HG03060 (cell line): ENCODE measurements around the gene CASKIN1.

Experiments used
- ATAC-seq: cut with Tn5 transposase; IDR thresholded peaks from one replicate; pipeline ENCODE4 v1.9.1; 2021; ENCODE audit warnings: low read depth, moderate number of reproducible peaks; ENCODE audit not compliant: unreplicated experiment

CASKIN1 gene

DNA sequence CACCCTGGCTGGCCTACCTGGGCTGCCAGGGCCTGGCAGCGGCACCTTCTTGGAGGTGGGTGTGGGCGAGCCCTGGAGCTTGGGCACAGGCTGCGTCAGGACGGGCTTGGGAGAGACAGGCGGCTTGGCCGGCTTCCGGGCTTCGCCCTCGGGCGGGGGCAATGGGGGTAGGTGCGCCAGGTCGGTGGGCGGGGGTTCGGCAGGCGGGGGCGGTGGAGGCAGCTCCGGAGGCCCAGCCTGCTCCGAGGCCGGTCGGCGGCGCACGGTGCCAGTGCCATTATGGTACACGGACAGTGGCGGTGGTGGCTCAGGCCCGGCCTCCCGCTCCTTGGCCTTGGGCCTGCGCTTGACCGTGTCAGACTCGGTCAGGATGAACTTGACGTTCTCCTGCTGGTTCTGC is 16.8 kb downstream of the CASKIN1 start:
- ATAC-seq, result no peak

DNA sequence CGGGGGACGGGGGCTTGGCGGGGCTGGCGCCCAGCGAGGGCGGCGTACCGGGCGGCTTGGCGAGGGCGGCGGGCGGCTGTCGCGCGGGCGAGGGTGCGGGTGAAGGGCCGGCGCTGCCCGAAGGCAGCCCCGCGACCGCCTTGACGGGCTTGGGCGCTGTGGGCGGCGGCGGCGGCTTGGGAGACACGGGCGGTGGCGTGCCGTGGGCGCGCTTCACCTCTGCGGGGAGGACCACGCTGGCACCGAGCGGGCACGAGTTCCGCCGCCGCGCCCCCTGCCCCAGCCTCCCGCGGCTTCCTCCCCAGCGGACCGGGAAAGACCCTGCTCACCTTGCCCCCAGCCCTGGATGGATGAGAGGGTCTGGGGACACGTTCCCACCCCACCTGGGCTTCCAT is 17.3 kb downstream of the CASKIN1 start:
- no peak for ATAC-seq

DNA sequence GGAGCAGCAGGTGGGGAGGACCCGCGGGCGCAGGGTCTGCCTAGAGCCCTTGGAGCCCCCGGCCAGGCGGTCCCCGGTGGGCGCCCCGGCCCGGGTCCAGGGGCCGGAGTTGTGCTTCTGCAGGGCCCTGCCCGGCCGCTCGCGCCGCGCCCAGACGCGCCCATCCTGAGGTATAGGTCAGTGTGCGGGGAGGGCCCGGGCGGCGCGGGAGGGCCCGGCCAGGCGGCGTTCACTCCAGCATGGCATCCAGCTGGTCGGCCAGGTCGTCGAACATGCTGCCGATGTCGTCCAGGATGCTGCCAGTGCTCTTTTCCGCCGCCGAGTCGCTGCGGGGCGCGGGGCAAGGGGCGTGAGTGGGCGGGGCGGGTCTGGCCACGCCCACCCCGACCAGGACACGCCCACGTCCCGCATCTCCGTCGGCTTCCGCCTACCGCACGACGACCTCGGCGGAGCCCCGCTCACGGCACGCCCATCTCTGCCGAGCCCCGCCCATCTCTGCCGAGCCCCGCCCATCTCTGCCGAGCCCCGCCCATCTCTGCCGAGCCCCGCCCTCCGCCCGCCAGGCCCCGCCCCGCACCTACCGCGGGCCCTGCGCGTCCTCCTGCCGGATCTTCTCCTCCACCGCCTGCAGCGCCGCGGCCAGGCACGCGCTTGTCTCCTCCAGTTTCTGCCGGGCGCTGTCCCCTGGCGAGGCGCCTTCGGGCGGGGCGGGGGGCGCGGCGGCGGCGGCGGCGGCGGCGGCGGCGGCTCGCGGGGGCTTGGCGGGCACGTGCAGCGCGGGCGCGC is 17.9 kb downstream of the CASKIN1 start:
- ATAC-seq, result no peak

DNA sequence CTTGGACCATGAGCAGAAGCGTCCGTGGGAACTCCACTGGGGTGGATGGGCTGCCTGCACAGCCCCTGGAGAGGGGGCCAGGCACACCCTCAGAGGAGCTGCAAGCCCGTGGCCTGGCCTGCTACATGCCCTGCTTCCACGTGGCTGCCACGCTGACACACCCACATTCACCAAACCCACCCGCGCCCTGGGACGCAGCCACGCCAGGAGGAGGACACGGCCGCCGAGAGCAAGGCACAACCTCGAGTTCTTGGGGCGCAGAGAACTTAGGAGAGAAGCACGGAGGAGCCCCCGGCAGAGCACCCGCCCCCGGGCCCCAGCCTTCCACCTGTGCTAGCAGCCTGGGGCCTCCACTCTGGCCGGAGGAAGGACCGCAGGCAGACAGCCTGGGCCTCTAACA is 18.8 kb downstream of the CASKIN1 start:
- no peak for ATAC-seq

DNA sequence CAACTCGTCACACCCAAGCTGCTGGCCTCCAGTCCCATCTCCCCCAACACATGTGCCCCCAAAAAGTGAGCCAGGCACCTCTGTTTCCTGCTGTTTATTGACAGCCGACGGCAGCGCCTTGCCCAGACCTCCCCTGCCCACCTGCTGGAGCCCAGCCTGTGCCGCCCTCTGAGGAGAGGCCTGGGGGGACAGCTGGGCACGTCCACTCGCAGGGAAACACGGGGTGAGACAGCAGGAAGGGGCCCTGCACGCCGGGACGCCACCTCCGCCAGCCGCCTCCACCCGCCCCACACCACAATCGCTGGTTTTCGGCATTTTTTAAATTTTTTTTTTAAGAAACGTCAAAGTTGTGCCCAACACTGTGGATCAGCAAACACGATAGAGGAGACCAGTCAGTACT is 19.3 kb downstream of the CASKIN1 start:
- ATAC-seq, result no peak

DNA sequence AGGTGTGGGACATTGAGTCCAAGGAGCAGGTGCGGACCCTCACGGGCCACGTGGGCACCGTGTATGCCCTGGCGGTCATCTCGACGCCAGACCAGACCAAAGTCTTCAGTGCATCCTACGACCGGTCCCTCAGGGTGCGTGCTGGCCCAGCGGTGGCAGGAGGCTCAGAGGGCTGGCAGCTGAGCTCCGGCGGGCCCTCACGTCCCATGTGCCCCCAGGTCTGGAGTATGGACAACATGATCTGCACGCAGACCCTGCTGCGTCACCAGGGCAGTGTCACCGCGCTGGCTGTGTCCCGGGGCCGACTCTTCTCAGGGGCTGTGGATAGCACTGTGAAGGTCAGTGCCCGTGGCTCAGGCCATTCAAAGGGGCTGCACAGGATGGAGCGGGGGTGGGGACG is 20.4 kb downstream of the CASKIN1 start:
- ATAC-seq, result no peak

DNA sequence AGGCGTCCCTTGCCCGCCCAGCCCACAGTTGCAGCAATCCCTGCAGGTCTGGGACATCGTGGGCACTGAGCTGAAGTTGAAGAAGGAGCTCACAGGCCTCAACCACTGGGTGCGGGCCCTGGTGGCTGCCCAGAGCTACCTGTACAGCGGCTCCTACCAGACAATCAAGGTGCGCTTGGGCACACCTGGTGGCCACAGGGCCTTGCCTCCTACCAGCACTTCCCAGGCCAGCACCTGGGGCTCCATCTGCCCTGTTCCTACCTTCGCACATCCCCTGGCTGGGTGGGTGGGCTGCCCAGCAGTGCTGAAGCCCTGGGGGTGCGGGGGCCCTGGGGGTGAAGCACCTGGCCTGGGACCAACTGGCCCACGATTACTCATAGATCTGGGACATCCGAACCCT is 21.0 kb downstream of the CASKIN1 start:
- no peak for ATAC-seq

DNA sequence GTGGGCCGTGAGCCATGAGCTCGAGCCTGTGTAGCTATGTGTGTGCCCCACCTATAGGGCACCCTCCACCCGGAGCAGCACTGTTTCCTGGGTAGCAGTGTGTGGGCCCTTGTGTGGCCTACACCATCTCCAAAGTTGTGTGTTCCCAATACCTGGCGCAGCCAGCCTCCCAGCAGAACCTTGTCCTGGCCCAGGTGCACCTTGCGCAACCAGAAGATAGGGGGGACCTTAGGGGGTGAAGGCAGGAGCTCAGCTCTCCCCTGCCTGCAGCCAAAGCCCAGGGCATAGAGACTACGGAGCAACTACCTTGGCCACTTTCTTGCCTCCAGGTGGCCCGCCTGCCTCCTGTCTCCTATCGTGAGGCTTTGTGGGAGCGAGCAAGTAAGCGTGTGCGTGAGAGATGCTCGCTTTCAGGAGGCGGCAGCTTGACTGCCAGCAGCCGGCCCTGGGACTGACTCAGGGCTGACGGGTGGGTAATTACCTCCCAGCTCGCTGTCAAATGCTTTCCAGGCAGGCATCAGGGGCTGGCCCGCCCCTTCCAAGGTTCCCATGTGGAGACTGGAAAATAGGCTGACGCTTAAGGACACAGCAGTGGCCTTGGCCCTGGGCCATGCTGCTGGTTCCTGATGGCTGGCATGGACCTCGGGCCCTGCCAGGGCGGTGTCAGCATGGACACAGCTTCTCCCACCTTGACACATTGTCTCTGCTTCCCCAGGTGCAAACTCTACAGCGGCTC is 21.8 kb downstream of the CASKIN1 start:
- ATAC-seq, result no peak

DNA sequence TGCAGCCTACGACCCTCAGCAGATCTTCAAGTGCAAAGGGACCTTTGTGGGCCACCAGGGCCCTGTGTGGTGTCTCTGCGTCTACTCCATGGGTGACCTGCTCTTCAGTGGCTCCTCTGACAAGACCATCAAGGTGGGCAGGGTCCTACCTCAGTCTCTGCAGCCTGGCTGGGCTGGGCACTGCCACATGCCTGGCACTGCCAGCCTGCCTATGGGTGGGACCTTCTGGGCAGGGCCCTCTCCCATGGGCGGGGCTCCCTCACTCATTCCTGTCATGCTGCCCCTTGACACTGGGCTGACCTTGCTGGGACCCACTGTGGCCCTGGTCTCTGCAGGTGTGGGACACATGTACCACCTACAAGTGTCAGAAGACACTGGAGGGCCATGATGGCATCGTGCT is 22.5 kb downstream of the CASKIN1 start:
- ATAC-seq, result no peak

DNA sequence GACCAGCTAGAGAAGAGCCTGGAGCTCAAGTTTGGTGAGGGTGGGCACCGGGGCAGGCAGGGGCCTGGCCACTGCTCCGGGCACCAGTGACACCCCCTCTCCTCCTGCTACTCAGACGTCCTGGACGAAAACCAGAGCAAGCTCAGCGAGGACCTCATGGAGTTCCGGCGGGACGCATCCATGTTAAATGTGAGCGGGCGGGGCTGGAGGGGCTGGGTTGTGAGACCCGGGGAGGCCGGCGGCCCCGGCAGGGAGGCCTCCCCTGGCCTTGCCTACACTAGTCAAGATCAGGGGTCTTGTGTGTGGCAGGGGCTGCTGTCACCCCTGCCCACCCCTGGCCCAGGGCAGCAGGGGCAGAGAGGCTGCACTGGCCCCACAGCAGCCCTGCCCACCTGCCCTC is 23.0 kb downstream of the CASKIN1 start:
- ATAC-seq, result no peak

DNA sequence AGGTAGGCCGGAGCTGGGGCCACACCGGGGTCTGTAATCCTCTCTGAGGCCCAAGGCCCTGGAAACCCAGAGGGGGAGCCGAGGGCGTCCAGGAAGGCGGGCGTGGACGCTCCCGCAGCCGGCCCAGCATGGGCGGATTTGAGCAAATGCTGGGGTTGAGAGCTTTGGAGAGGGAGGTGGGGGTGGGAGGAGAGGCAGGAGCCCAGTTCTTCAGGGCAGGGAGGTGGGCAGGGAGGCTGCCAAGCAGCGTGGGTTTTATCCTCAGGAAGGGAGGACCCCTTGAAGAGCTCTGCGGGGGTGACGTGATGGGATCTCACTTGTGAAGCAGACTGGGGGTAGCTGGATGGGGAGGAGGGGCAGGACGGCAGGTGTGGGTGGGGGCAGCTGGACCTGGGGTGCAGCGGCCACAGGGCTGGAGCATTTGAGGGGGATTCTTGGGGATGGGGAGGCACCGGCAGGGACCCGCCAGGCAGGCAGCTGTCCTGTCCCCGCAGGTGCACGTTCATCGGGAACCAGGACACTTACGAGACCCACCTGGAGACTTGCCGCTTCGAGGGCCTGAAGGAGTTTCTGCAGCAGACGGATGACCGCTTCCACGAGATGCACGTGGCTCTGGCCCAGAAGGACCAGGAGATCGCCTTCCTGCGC is 23.6 kb downstream of the CASKIN1 start:
- no peak for ATAC-seq

DNA sequence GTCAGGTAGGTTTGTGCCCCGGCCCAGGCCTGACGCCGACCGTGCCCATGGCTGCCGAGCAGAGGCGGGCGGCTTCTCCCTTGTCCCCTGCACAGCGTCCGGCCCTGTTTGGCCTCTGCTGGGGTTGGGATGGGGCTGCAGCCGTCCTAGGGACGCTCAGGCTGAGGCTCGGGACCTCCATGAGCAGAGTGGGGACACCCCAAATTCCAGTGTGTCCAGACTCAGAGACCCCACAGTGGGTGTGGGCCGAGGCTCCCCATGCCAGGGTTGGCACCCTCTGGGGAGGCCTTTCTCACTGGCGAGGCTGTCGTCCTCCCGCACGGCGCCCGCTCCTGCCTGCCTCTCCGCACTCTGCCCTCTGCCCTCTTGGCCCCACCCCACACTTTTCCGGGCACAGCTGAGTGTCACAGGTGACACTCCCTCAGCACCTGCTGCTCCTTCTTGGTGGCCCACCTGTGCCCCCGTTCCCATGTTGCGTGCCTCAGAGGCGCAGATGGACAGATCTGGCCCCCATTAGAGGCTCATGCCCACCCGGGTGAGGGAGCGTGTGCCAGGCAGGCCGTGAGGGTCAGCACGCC is 24.7 kb downstream of the CASKIN1 start:
- no peak for ATAC-seq

DNA sequence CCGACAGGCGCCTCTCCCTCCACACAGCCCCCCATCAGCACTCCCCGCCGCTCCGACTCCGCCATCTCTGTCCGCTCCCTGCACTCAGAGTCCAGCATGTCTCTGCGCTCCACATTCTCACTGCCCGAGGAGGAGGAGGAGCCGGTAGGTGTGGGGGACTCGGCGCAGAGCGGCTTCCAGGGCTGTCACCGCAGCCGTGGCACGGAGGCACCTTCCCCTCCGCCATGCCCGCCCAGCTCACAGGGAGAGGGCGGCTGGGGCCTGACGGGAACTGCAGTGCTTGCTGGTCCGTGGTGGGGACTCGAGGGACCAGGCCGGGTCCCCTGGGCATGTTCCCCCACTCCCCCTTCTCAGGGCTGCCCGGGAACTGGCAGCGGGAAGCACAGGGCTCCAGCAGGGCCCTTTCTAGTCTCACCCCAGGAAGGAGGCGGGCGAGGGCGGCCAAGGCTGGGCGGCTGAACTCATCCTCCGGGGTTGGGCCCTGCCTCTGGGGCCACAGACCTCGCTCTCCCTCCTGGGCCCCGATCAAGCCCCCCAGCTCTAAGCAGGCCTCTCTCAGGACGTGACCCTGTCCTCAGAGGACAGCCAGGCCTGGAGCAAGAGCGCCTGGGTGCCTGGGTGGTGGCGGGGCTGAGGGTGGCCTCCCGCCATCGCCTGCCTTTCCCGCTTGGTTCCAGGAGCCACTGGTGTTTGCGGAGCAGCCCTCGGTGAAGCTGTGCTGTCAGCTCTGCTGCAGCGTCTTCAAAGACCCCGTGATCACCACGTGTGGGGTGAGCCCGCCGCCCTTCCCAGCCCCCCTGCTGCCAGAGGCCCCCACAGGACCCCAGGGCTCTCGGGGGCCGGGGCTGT is 25.6 kb downstream of the CASKIN1 start:
- no peak for ATAC-seq

DNA sequence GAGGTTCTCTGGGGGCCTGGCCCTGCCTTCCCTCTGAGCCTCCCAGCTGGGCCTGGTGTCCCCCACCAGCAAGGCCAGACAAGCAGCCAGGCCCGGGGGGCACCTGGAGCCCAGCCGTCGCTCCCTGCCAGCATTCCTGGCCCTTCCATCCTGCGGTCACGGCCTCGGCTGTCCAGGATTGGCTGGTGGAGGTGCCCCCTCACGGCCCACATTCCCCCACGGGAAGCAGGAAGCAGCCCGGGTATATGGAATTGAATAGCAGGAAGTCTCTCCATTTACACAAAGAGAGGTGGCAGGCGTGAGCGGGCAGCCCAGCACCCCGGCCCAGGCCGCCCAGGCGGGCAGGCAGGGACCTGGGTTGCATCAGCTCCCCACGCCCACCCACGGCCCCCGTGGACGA is 26.3 kb downstream of the CASKIN1 start:
- ATAC-seq, result no peak

DNA sequence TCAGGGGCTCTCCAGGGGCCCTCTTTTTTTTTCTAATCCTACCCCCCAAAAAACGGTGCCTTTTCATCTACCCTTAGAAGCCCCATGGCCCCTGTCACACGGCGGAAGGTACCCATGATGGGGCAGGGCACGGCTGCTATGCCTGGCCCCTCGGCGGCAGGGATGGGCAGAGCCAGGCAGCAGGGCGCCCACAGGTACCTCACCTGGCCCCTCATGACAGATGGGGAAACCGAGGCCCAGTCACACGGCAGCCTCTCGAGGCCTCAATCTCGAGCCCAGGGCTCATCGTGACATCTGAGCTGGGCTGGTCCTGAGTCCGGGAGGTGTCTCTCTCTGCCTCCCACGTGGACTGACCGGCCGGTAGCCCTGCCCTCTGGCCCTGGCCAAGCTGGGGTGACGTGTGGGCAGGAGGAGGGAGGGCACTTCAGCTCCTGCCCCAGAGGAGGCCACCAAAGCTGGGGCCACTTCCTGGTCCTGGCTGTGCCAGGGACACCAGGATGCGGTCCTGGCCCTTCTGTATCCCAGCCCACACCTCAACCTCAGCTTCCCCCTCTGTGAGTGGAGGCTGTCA is 29.3 kb downstream of the CASKIN1 start:
- no peak for ATAC-seq

DNA sequence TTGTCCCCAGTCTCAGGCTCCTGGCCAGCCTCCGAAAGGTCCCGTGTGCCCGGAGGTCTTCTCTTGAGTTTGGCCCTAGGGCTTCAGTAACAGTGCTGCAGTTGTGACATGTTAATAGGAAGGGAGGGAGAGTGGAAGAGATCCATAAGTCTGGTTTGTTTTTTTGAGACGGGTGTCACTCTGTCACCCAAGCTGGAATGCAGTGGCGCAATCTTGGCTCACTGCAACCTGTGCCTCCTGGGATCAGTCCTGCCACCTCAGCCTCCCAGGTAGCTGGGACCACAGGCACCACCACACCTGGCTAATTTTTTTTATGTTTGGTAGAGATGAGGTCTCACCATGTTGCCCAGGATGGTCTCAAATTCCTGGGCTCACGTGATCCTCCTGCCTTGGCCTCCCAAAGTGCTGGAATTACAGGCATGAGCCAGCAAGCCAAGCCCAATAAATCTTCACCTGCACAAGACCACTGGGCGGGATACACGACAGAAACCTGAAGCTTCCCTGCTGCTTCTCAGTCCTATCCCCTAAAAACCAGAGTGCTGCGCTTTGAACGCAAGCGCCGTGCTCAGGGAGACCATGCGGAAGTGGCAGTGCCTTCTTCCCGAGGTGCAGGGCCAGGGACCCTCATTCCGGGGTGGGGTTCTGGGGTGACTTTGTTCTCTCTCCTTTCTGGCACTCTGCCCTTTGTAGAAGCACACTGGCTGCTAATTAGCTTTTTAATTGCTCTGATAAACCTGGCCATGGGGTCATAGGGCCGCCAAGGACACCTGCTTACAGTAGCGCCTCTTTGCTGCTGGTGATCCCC is 29.9 kb downstream of the CASKIN1 start:
- ATAC-seq, result no peak

DNA sequence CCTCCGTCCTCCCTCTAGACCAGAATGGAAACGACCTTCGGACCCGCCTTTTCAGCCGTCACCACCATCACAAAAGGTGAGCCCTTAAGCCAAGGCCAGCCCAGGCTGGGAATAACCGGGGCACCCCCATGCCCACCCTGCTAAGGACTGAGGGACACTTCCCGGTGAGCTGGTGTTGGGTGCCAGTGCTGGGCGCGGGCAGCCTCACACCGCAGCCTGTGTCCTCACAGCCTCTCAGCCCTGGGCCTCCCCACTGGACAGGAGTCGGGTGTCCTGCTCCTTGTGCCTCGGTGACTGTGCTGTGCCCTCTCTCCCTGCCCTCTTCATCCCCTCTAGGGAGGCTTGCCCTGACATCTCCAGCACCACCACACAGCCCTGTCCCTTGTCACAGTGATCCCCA is 30.5 kb downstream of the CASKIN1 start:
- no peak for ATAC-seq

DNA sequence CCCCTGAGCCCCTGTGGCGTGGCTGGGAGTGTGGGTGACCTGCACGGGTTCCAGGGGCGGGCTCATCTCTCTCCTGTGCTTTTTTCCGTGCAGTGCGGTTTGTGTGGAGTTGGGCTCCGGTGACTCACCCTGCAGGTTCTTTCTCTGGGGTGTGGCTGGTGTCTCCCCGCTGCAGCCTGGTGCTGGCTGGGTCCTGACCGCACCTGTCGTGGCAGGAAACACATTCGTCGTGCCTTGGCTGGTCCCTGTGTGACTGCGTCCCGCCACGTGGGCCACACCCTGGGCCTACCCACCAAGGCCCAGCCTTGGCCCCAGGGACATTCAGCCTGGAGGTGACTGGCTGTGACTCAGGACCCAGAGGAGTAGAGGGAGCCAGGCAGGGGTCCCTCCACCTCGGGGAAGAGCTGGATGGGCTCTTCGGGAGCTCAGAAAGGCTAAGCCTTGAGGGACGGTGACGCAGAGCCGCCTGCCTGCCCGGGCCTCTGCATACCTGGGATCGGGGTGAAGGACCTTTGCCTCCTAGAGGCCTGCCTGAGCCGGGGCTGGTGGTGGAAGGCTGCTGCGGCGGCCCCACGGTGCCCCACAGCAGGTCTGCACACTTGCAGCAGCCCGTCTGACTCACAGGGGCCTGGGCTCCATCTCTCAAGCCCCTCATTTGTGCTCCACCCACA is 33.1 kb downstream of the CASKIN1 start:
- ATAC-seq, result no peak

DNA sequence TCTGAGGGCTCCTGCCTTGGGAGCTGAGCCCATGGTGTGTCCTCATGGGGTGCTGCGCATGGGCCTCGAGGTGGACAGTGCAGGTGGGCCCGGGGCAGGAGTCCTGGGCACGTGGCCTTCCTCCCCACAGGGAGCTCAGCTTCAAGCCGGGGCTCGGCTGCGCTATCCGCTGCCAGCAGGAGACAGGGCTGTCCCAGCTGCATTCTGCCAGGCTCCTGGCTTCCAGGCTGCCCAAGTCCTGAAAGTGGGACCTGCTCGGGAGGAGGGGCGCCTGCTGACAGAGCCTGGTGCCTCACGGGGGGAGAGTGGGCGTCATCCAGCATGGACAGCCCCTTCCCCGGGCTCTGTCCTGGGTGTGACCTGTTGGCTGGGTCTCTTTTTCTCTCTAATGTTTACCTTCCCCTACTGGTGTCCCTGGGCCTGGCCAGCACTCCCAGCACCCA is 33.7 kb downstream of the CASKIN1 start:
- ATAC-seq, result no peak
